T47D (cell line): ENCODE measurements around the gene EIF4E.
"Not testable (repeated sequence)": the region's sequence is repeated elsewhere in the genome, so short reads cannot be mapped to it uniquely, and the experiment has no call there.

ENCODE experiments used
- DNase-seq, 2 experiments: peaks; one replicate each; pipeline versions ENCODE4 v3.0.0 to v3.0.0-alpha.2; 2011 to 2012; ENCODE audit warnings: low read depth in 1 of 2, low spot score in 1 of 2
- JUND ChIP-seq: IDR thresholded peaks from 2 replicates; pipeline ENCODE4 v1.6.1; 2012; ENCODE audit warnings: low read depth
- in situ Hi-C: cut with HindIII; loops from 2 replicates; pipeline ENCODE4 v1.10.0; 2016; ENCODE audit warnings: low sequenced_read_pairs, low pct_unique_long_range_greater_than_20kb

The EIF4E gene

GRCh38 chr4:98850937-98851336, 78.0 kb downstream of the EIF4E start:
- DNase-seq, result no peak
- TF ChIP-seq JUND, result no peak
- in situ Hi-C loops, result no loop called here

GRCh38 chr4:98848448-98848847, 80.5 kb downstream of the EIF4E start:
- TF ChIP-seq JUND, result no peak
- in situ Hi-C loops, result no loop called here
- no peak for DNase-seq

GRCh38 chr4:98845960-98846359, 83.0 kb downstream of the EIF4E start:
- in situ Hi-C loops, result no loop called here
- TF ChIP-seq JUND, result no peak
- DNase-seq, result peak in 1 of 2 experiments; percentile 3

GRCh38 chr4:98842917-98843316, 86.0 kb downstream of the EIF4E start:
- not testable (repeated sequence) for DNase-seq

GRCh38 chr4:98838977-98839618, 89.8 kb downstream of the EIF4E start:
- DNase-seq, result peak in 1 of 2 experiments; percentile 16
- no peak for TF ChIP-seq JUND
- in situ Hi-C loops, result no loop called here

More at GRCh38 chr4:98842917-98843316, 86.0 kb downstream of the EIF4E start:
- in situ Hi-C loops, result not testable (repeated sequence)

GRCh38 chr4:98838531-98838930, 90.4 kb downstream of the EIF4E start:
- DNase-seq, result no peak
- in situ Hi-C loops, result no loop called here
- TF ChIP-seq JUND, result no peak

GRCh38 chr4:98833384-98833783, 95.5 kb downstream of the EIF4E start:
- TF ChIP-seq JUND, result no peak
- in situ Hi-C loops, result no loop called here
- no peak for DNase-seq

GRCh38 chr4:98831036-98831435, 97.9 kb downstream of the EIF4E start:
- in situ Hi-C loops, DNase-seq: not testable (repeated sequence)
